HCT116 (cell line): Measurements from ENCODE around the gene SLC3A2. TPM values are rescaled to one million over a fixed set of nuclear protein-coding genes. Genes with fewer than 3 reads are reported as not detected.
"Not testable (repeated sequence)": the region's sequence is repeated elsewhere in the genome, so short reads cannot be mapped to it uniquely, and the experiment has no call there.

Source experiments
- ATAC-seq: fragments of 200-7000 bp; cut with Tn5 transposase; 2 replicates; pipeline ENCODE4 v1.9.1; 2020; ENCODE audit warnings: mild to moderate bottlenecking, moderate library complexity
- BruUV-seq: library from RNA; stranded (reverse); fragments of 400-500 nt; replicated peaks from 2 replicates; lab custom pipeline; 2021; lab: Mats Ljungman, UMichigan
- CTCF ChIA-PET: fragments of 300-600 bp; sonication (Branson Sonifier 250); formaldehyde crosslinking; loops from one replicate; lab custom pipeline; 2021; ENCODE audit warnings: antibody characterized with exemption; lab: Charles Lee
- POLR2A ChIA-PET: fragments of 300-600, 350-600 bp; sonication (Branson Sonifier 250); formaldehyde crosslinking; loops from one replicate; lab custom pipeline; 2021; ENCODE audit warnings: antibody characterized with exemption; lab: Charles Lee
- RAD21 ChIA-PET, 2 experiments: fragments of 300-600 bp; sonication (Branson Sonifier 250); formaldehyde crosslinking; loops; one replicate each; lab custom pipeline; 2023; ENCODE audit warnings: low total read pairs in 2 of 2; ENCODE audit not compliant: uncharacterized antibody in 2 of 2, unreplicated experiment in 2 of 2, low non-redundant PET in 1 of 2; lab: Charles Lee
- DNase-seq: peaks from one replicate; pipeline ENCODE4 v3.0.0-alpha.2; 2010; ENCODE audit warnings: low read depth, low spot score
- H2AFZ ChIP-seq: fragments of 200-600 bp; shearing (Covaris generic), sonication (generic); 2 replicates; pipeline ENCODE4 v1.6.1; 2017; ENCODE audit warnings: low read depth, mixed run types, mixed read lengths, antibody characterized with exemption, low read length; ENCODE audit not compliant: poor library complexity, severe bottlenecking
- H3K27ac ChIP-seq: 2 replicates; pipeline ENCODE4 v1.5.1; 2012; ENCODE audit warnings: low read depth, low read length
- H3K27me3 ChIP-seq: fragments of 200-600 bp; sonication (generic); 2 replicates; pipeline ENCODE4 v1.6.1; 2016; ENCODE audit warnings: mixed run types, low read length, mixed read lengths; ENCODE audit not compliant: insufficient read depth
- H3K36me3 ChIP-seq, 2 experiments: fragments of 200-500 bp in 1 of 2; fragments of 200-600 bp in 1 of 2; sonication (Bioruptor generic) in 1 of 2; sonication (generic) in 1 of 2; 2 replicates each; pipeline versions ENCODE4 v1.5.1 to v1.6.1; 2014 to 2016; ENCODE audit warnings: low read length in 2 of 2, inconsistent platforms in 1 of 2, mixed read lengths in 1 of 2, mixed run types in 1 of 2; ENCODE audit not compliant: insufficient read depth in 2 of 2, control insufficient read depth in 1 of 2
- H3K4me1 ChIP-seq, 2 experiments: fragments of 200-600 bp in 1 of 2; sonication (generic) in 1 of 2; 2 replicates each; pipeline versions ENCODE4 v1.5.1 to v1.6.1; 2012 to 2017; ENCODE audit warnings: low read length in 2 of 2, inconsistent platforms in 1 of 2, mild to moderate bottlenecking in 1 of 2, mixed read lengths in 1 of 2, mixed run types in 1 of 2, moderate library complexity in 1 of 2; ENCODE audit not compliant: insufficient read depth in 2 of 2, control insufficient read depth in 1 of 2
- H3K4me2 ChIP-seq: fragments of 200-600 bp; sonication (generic); 2 replicates; pipeline ENCODE4 v1.6.1; 2017; ENCODE audit warnings: mixed run types, low read length, mixed read lengths
- H3K4me3 ChIP-seq, 2 experiments: fragments of 200-600 bp in 1 of 2; sonication (generic) in 1 of 2; replicated peaks in 1 of 2; 2 replicates each; pipeline ENCODE4 v1.5.1; 2011 to 2016; ENCODE audit warnings: low read length in 2 of 2, control low read depth in 1 of 2, low read depth in 1 of 2, mild to moderate bottlenecking in 1 of 2, mixed read lengths in 1 of 2, mixed run types in 1 of 2
- H3K79me2 ChIP-seq: fragments of 200-600 bp; sonication (generic); 2 replicates; pipeline ENCODE4 v1.6.1; 2017; ENCODE audit warnings: mild to moderate bottlenecking, mixed run types, low read length, moderate library complexity, mixed read lengths; ENCODE audit not compliant: insufficient read depth
- H3K9ac ChIP-seq: fragments of 200-600 bp; sonication (generic); 2 replicates; pipeline ENCODE4 v1.6.1; 2016; ENCODE audit warnings: low read length, mixed read lengths
- H3K9me2 ChIP-seq: fragments of 200-600 bp; sonication (generic), shearing (Covaris generic); 2 replicates; pipeline ENCODE4 v1.6.1; 2017; ENCODE audit warnings: mixed run types, mild to moderate bottlenecking, moderate library complexity; ENCODE audit not compliant: insufficient read depth
- H3K9me3 ChIP-seq, 2 experiments: fragments of 200-500 bp in 1 of 2; fragments of 200-600 bp in 1 of 2; sonication (Bioruptor generic) in 1 of 2; sonication (generic) in 1 of 2; 2 replicates each; pipeline ENCODE4 v1.6.1; 2014 to 2017; ENCODE audit warnings: low read length in 2 of 2, mixed read lengths in 2 of 2, inconsistent platforms in 1 of 2, low read depth in 1 of 2, mild to moderate bottlenecking in 1 of 2, mixed run types in 1 of 2, moderate library complexity in 1 of 2; ENCODE audit not compliant: control insufficient read depth in 1 of 2, insufficient read depth in 1 of 2
- H4K20me1 ChIP-seq: fragments of 200-600 bp; sonication (generic), shearing (Covaris generic); 2 replicates; pipeline ENCODE4 v1.6.1; 2017; ENCODE audit warnings: mixed run types, mild to moderate bottlenecking, moderate library complexity; ENCODE audit not compliant: insufficient read depth
- ATF3 ChIP-seq: IDR thresholded peaks from 2 replicates; pipeline ENCODE4 v1.6.1; 2012
- intact Hi-C: fragments of 100-400 bp; cut with micrococcal nuclease; formaldehyde crosslinking; loops from 2 replicates; pipeline ENCODE4 v1.10.0; 2022
- total RNA-seq: library from RNA; stranded (reverse); gene quantifications from one replicate; pipeline ENCODE4 v1.2.1, GENCODE V29; 2021; ENCODE audit not compliant: unreplicated experiment

The SLC3A2 gene
- total RNA-seq, 1 experiment from 2014 or later, result 418 TPM

- H3K9me3 ChIP-seq, DNase-seq, H3K27ac ChIP-seq, H4K20me1 ChIP-seq, H3K27me3 ChIP-seq, CTCF ChIA-PET, BruUV-seq, H3K4me2 ChIP-seq, H3K4me3 ChIP-seq, H3K36me3 ChIP-seq, ATAC-seq, H2AFZ ChIP-seq, H3K9me2 ChIP-seq: not testable (repeated sequence)
- Histone ChIP-seq H3K4me1 (peaks cover 8 to 32% of the 10 kb centered on the region in 2 experiments; a peak in 3 of 4 replicates), H3K9ac (0 out of 2 replicates have a peak overlapping the region, but pooled peaks have one; percentile 71), H3K79me2 (peaks cover 16% of the 10 kb centered on the region)
- ChIA-PET POLR2A (interaction anchor here (0.6 to 3.5 kb wide), 4 partner anchors 9 to 13 kb away, joined by 3 to 30 read pairs (median 4); partner anchors contain the start of gene STX5), RAD21 (interaction anchor here in 1 of 2 experiments (0.6 kb wide), 1 partner anchor 43 kb away, joined by 4 read pairs; no protein-coding TSS in a partner anchor)
- intact Hi-C loops, result loop anchor here (5.0 kb wide), 1 partner anchor 286 kb away; no protein-coding TSS in a partner anchor
Observed at GRCh38 chr11:62842891-62843290, 37.8 kb upstream of the SLC3A2 start.

GRCh38 chr11:62843466-62843865 is 37.2 kb upstream of the SLC3A2 start:
- Histone ChIP-seq H3K9ac (no peak overlapping the region), H3K9me3 (no peaks in the 10 kb centered on the region), H2AFZ (peak overlapping the region; percentile 13), H3K4me3 (no peak overlapping the region), H3K27ac (no peak overlapping the region), H3K27me3 (no peaks in the 10 kb centered on the region), H3K4me2 (no peak overlapping the region), H3K4me1 (peaks cover 6 to 26% of the 10 kb centered on the region in 2 experiments; a peak in 3 of 4 replicates), H3K79me2 (peaks cover 11% of the 10 kb centered on the region), H3K9me2 (no peaks in the 10 kb centered on the region), H3K36me3 (no peaks in the 10 kb centered on the region), H4K20me1 (no peaks in the 10 kb centered on the region)
- no TSS peak for BruUV-seq
- intact Hi-C loops, result loop anchor here (5.0 kb wide), 1 partner anchor 286 kb away; no protein-coding TSS in a partner anchor
- TF ChIP-seq ATF3, result no peak
- ChIA-PET RAD21 (no interaction called here), CTCF (no interaction called here), POLR2A (interaction anchor here (1.4 to 3.5 kb wide), 2 partner anchors 12 to 36 kb away, joined by 3 to 30 read pairs; no protein-coding TSS in a partner anchor)
- ATAC-seq, result no peak
- no peak for DNase-seq
